Esophagus (tissue), 2 donors: Measurements from ENCODE around the gene PAQR5. TPM values are rescaled to one million over a fixed set of nuclear protein-coding genes. Genes with fewer than 3 reads are reported as not detected.
"Not testable (repeated sequence)": the region's sequence is repeated elsewhere in the genome, so short reads cannot be mapped to it uniquely, and the experiment has no call there.

Experiments used
- H3K27ac ChIP-seq, 2 donors: one replicate each; pipeline ENCODE4 v1.5.1; 2013; ENCODE audit warnings: low read depth in 2 of 2, mild to moderate bottlenecking in 2 of 2, inconsistent platforms in 1 of 2, low read length in 1 of 2, moderate library complexity in 1 of 2
- H3K27me3 ChIP-seq, 2 donors: one replicate each; pipeline ENCODE4 v1.6.1; 2013; ENCODE audit warnings: low read length in 2 of 2, control low read depth in 1 of 2, mild to moderate bottlenecking in 1 of 2; ENCODE audit not compliant: insufficient read depth in 2 of 2, control insufficient read depth in 1 of 2
- H3K36me3 ChIP-seq, 2 donors: one replicate each; pipeline ENCODE4 v1.6.1; 2013; ENCODE audit warnings: low read length in 1 of 2; ENCODE audit not compliant: control insufficient read depth in 2 of 2, insufficient read depth in 2 of 2
- H3K4me1 ChIP-seq, 2 donors: one replicate each; pipeline ENCODE4 v1.6.1; 2013; ENCODE audit warnings: low read length in 1 of 2; ENCODE audit not compliant: control insufficient read depth in 2 of 2, insufficient read depth in 2 of 2
- H3K4me3 ChIP-seq, 2 donors: one replicate each; pipeline ENCODE4 v1.5.1; 2013; ENCODE audit warnings: low read length in 2 of 2, mild to moderate bottlenecking in 2 of 2, low read depth in 1 of 2, moderate library complexity in 1 of 2
- H3K9me3 ChIP-seq, 2 donors: one replicate each; pipeline ENCODE4 v1.6.1; 2013; ENCODE audit warnings: mild to moderate bottlenecking in 2 of 2, low read depth in 1 of 2, low read length in 1 of 2, moderate library complexity in 1 of 2; ENCODE audit not compliant: control insufficient read depth in 2 of 2, insufficient read depth in 1 of 2
- WGBS, 2 donors: extraction: QIAGEN DNeasy Blood & Tissue Kit; methylation state at CpG; one replicate each; pipeline ENCODE4 v1.1.7; 2013; 5-methylcytosine and 5-hydroxymethylcytosine counted together
- polyA plus RNA-seq, 2 donors: library from polyadenylated mRNA; stranded (reverse); fragments of 200-250 nt; gene quantifications; one replicate each; pipeline ENCODE4 v1.2.3, GENCODE V29; 2013
- donor health status: healthy with polysubstance abuse.
- donor health status: Bipolar disorder and iron deficiency.

PAQR5 gene
- polyA plus RNA-seq, 2 donors = 8.5 to 10.5 TPM

DNA sequence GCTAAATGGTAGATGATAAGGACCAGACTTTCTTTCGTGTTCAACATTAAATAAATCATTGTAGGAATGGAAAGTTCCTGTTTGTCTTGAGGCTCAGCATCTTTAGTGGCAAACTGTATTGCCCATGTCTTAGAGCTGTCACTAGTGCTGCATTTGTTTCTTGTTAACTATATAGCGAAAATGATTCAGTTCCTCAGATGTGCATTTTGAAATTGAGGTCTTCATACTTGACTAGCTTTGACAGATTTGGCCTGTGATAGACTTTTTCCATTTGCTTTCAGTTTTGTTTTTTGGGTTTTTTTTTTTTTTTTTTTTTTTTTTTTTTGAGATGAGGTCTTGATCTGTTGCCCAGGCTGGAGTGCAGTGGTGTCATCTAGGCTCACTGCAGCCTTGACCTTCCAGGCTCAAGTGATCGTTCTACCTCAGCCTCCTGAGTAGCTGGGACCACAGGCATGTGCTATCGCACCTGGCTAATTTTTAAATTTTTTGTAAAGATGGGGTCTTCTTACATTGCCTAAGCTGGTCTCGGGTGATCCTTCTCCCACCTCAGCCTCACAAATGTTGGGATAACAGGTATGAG is 144.4 kb downstream of the PAQR5 start:
- Histone ChIP-seq H3K36me3 (peaks cover 0 to 6% of the 10 kb centered on the region in 2 donors), H3K4me3 (no peak overlapping the region), H3K27ac (no peak overlapping the region), H3K9me3 (no peaks in the 10 kb centered on the region), H3K27me3 (no peaks in the 10 kb centered on the region), H3K4me1 (no peaks in the 10 kb centered on the region)
- 89 to 90% methylated on average over 5 of the region's 5 CpGs for WGBS, 2 donors

DNA sequence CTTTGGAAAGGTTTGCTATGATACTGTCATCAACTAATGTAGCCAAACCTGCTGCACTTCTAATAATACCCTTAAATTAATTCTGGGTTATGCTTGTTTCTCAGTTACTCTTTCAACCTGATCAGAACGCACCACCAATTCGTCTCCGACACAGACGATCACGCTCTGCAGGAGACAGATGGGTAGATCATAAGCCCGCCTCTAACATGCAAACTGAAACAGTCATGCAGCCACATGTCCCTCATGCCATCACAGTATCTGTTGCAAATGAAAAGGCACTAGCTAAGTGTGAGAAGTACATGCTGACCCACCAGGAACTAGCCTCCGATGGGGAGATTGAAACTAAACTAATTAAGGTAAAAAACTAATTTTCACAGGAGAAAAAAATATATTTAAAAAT is 146.0 kb downstream of the PAQR5 start:
- 95% methylated on average over 7 of the region's 7 CpGs for WGBS, 2 donors
- Histone ChIP-seq H3K36me3 (peaks cover 0 to 6% of the 10 kb centered on the region in 2 donors), H3K4me1 (no peaks in the 10 kb centered on the region), H3K4me3 (no peak overlapping the region), H3K27ac (no peak overlapping the region), H3K27me3 (no peaks in the 10 kb centered on the region), H3K9me3 (no peaks in the 10 kb centered on the region)

- Histone ChIP-seq H3K27ac (no peak overlapping the region), H3K27me3 (no peaks in the 10 kb centered on the region)
- WGBS, 2 donors = 93 to 98% methylated on average over 2 of the region's 2 CpGs
These were observed 148.2 kb downstream of the PAQR5 start for GRCh38 chr15:69446953-69447352.

DNA sequence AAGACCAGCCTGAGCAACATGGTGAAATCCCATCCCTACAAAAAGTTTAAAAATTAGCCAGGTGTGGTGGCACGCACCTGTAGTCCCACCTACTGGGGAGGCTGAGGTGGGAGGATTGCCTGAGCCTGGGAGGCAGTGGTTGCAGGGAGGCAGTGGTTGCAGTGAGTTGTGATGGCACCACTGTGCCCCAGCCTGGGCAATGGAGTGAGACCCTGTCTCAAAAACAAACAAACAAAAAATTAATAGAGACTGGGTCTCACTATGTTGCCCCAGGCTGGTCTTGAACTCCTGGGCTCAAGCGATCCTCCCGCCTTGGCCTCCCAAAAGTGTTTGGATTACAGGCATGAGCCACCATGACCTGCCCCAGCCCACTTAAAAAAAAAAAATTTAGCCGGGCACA is 151.5 kb downstream of the PAQR5 start:
- 95 to 96% methylated on average over 4 of the region's 4 CpGs for WGBS, 2 donors
- H3K4me1 ChIP-seq, H3K27ac ChIP-seq, H3K9me3 ChIP-seq, H3K4me3 ChIP-seq, H3K27me3 ChIP-seq, H3K36me3 ChIP-seq: not testable (repeated sequence)

More at GRCh38 chr15:69446953-69447352, 148.2 kb downstream of the PAQR5 start:
- Histone ChIP-seq H3K9me3 (no peaks in the 10 kb centered on the region), H3K4me3 (no peak overlapping the region), H3K4me1 (peaks cover 0 to 2% of the 10 kb centered on the region in 2 donors), H3K36me3 (no peaks in the 10 kb centered on the region)

DNA sequence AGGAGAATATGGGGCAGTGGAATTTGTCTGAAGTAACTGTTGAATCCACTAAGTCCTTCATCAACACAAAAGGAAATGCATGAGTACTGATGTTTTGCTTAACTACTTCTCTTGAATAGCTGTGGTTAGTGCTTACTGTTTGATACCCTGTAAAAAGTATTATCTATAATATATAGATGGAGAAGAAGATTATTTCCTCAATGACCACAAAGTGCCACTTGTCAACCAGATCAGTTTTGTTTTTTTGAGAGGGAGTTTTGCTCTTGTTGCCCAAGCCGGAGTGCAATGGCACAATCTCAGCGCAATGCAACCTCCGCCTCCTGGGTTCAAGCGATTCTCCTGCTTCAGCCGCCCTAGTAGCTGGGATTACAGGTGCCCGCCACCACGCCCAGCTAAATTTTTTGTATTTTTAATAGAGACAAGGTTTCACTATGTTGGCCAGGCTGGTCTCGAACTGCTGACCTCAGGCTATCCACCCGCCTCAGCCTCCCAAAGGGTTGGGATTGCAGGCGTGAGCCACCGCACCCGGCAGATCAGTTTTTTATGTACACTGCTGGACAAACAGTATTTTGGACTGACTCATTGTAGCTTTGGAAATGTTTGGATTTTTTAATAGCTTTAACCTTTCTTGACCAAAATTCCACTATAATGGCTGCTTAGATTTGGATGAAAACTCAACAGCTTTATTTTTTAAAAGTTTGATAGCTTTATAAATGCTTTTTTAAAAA is 152.4 kb downstream of the PAQR5 start:
- H3K4me3 ChIP-seq = no peak overlapping the region
- WGBS, 2 donors = 85 to 88% methylated on average over 12 of the region's 12 CpGs
- no peak overlapping the region for H3K27ac ChIP-seq
- peaks cover 5 to 6% of the 10 kb centered on the region in 2 donors for H3K4me1 ChIP-seq
- peaks cover 0 to 5% of the 10 kb centered on the region in 2 donors for H3K36me3 ChIP-seq
- no peaks in the 10 kb centered on the region for H3K27me3 ChIP-seq
- H3K9me3 ChIP-seq = no peaks in the 10 kb centered on the region

GRCh38 chr15:69451951-69452691 is 153.4 kb downstream of the PAQR5 start:
- Histone ChIP-seq H3K4me3 (peak overlapping the region; percentile 65 to 94), H3K36me3 (peaks cover 0 to 11% of the 10 kb centered on the region in 2 donors), H3K27me3 (no peaks in the 10 kb centered on the region), H3K4me1 (peaks cover 5 to 6% of the 10 kb centered on the region in 2 donors), H3K27ac (peak overlapping the region; percentile 91 to 95), H3K9me3 (no peaks in the 10 kb centered on the region)
- WGBS, 2 donors = 15 to 18% methylated on average over 32 of the region's 32 CpGs

DNA sequence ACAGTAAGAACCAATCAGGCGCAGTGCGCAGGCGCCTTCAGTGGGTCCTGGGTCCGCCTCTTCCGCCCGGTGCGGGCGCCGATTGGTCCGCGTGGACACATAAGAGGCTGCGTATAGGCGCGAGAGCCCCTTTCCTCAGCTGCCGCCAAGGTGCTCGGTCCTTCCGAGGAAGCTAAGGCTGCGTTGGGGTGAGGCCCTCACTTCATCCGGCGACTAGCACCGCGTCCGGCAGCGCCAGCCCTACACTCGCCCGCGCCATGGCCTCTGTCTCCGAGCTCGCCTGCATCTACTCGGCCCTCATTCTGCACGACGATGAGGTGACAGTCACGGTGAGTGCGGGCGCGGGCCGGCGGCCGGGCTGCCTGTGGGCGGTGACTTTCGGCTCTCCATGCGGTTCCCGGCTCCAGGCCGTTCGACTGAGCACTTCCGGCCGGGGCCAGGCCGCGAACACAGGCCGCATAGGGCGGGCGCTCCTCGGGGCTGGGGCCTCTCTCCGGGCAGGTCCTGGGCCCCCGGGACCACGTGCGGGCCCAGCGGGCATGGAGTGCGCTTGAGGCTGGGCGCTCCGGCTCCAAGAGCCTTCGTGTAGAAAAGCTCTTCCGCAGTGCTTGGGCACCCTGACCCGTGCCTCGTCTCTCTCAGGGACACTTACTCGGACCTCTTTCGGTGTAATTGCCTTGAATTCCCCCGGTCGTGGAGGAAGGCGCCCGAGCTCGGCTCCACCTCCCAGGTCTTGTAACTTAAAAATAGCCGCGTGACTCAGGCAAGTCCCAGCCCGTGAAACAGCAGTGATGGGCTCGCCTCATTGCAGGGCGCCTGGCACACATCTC is 154.2 kb downstream of the PAQR5 start, which contains the start of gene RPLP1:
TSS of gene RPLP1 (plus strand) at position 127 of the 830 bp plus-strand sequence. CDS start at position 258, 131 bp downstream.
- 0% methylated on average over 70 to 77 of the region's 77 CpGs for WGBS, 2 donors
- Histone ChIP-seq H3K27me3 (no peaks in the 10 kb centered on the region), H3K4me3 (peak within 1 kb of the TSS; percentile 65 to 94), H3K4me1 (peaks cover 5 to 6% of the 10 kb centered on the region in 2 donors), H3K9me3 (no peaks in the 10 kb centered on the region), H3K36me3 (peaks cover 0 to 15% of the 10 kb centered on the region in 2 donors), H3K27ac (peak within 1 kb of the TSS; percentile 91 to 95)

DNA sequence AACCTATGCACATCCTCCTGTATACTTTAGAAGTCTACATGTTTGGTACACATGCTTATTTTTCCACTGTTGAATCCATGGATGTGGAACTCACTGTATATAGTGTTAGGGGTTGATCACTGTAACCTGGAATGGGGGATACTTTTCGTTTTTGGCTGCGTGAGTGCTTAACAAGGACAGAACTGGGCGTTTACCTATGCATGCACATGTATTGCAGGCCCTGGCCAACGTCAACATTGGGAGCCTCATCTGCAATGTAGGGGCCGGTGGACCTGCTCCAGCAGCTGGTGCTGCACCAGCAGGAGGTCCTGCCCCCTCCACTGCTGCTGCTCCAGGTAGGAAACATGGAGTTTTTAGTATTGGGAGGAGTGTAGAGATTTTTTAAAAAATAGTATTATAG is 156.2 kb downstream of the PAQR5 start:
- peaks cover 0 to 15% of the 10 kb centered on the region in 2 donors for H3K36me3 ChIP-seq
- H3K4me3 ChIP-seq = peak overlapping the region in 1 of 2 donors; percentile 65
- H3K9me3 ChIP-seq = no peaks in the 10 kb centered on the region
- H3K27me3 ChIP-seq = no peaks in the 10 kb centered on the region
- H3K27ac ChIP-seq = no peak overlapping the region
- WGBS, 2 donors = 27 to 38% methylated on average over 5 of the region's 5 CpGs
- H3K4me1 ChIP-seq = peaks cover 5 to 6% of the 10 kb centered on the region in 2 donors
